Type B pancreatic cell (in vitro differentiated cells): ENCODE measurements around the gene HS3ST3A1. TPM values are rescaled to one million over a fixed set of nuclear protein-coding genes. Genes with fewer than 3 reads are reported as not detected.

Source experiments
- DNase-seq: peaks from one replicate; pipeline ENCODE4 v3.0.0; 2021; ENCODE audit warnings: mixed read lengths; ENCODE audit not compliant: unreplicated experiment; ENCODE audit errors: extremely low spot score
- H3K27ac Mint-ChIP-seq: 2 replicates; pipeline ENCODE4 v1.8.0; 2021; ENCODE audit warnings: mild to moderate bottlenecking, mixed read lengths
- H3K27me3 Mint-ChIP-seq: 2 replicates; pipeline ENCODE4 v1.8.0; 2021; ENCODE audit warnings: mixed read lengths
- H3K36me3 Mint-ChIP-seq: 2 replicates; pipeline ENCODE4 v1.8.0; 2021; ENCODE audit warnings: mixed read lengths
- H3K4me1 Mint-ChIP-seq: one replicate; pipeline ENCODE4 v1.8.0; 2021; ENCODE audit warnings: mixed read lengths; ENCODE audit not compliant: unreplicated experiment
- H3K4me3 Mint-ChIP-seq: 2 replicates; pipeline ENCODE4 v1.8.0; 2021; ENCODE audit warnings: mild to moderate bottlenecking, mixed read lengths
- H3K9me3 Mint-ChIP-seq: 2 replicates; pipeline ENCODE4 v1.8.0; 2021; ENCODE audit warnings: mixed read lengths
- total RNA-seq: library from RNA; stranded (reverse); gene quantifications from 2 replicates; pipeline ENCODE4 v1.2.1, GENCODE V29; 2021; ENCODE audit warnings: low replicate concordance
- TF ChIP-seq, protein P1 (sequence below): fragments of 200-600 bp; sonication (generic); conservative IDR thresholded peaks from 2 replicates; pipeline ENCODE4 v1.5.0; 2021; ENCODE audit warnings: antibody characterized with exemption, mild to moderate bottlenecking

Gene HS3ST3A1
- total RNA-seq, 1 donor from 2014 or later = 7.6 TPM

DNA sequence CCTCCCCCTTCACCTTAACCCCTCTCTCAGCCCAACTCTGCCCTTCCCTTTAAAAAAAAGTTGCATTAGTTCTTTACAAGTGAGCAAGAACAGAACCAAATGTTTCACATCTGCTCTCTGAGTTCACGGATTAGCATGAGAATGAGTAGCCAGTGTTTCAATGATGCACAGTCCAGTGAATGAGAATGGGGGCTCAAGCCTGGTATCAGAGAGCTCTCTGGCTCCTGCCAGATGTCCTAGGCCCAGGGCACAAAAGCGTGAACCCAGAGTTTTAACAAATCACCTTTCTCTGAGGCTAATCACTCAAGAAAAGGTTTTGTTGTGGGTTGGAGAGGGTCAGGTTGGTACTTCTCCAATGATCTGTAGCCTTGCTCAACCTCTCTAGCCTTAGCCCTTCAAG lies 41.5 kb upstream of the HS3ST3A1 start:
- DNase-seq = no peak
- peaks cover 12% of the 10 kb centered on the region for H3K27me3 Mint-ChIP-seq
- H3K4me3 Mint-ChIP-seq = no peak overlapping the region
- no peaks in the 10 kb centered on the region for H3K36me3 Mint-ChIP-seq
- no peaks in the 10 kb centered on the region for H3K9me3 Mint-ChIP-seq
- no peaks in the 10 kb centered on the region for H3K4me1 Mint-ChIP-seq
- TF ChIP-seq, protein P1, sequence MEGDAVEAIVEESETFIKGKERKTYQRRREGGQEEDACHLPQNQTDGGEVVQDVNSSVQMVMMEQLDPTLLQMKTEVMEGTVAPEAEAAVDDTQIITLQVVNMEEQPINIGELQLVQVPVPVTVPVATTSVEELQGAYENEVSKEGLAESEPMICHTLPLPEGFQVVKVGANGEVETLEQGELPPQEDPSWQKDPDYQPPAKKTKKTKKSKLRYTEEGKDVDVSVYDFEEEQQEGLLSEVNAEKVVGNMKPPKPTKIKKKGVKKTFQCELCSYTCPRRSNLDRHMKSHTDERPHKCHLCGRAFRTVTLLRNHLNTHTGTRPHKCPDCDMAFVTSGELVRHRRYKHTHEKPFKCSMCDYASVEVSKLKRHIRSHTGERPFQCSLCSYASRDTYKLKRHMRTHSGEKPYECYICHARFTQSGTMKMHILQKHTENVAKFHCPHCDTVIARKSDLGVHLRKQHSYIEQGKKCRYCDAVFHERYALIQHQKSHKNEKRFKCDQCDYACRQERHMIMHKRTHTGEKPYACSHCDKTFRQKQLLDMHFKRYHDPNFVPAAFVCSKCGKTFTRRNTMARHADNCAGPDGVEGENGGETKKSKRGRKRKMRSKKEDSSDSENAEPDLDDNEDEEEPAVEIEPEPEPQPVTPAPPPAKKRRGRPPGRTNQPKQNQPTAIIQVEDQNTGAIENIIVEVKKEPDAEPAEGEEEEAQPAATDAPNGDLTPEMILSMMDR = no peak
- no peak overlapping the region for H3K27ac Mint-ChIP-seq

DNA sequence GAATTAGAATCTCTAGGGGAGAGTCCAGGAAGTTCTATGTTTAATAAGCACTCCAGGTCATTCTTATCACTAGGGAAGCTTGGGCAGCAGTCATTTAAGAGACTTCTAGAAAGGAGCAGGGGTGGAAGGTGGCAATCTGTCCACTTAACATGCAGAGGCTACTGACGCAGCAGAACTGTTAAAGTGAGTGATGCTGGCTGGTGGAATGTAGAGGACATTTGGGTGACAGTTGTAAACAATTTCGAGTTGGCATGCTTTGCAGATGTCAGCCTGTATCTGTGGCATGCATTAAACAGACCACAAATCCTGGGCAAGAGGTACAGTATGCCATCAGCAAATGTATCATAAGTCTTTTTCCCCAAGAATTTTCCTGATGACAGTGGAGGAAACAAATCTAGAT lies 40.5 kb upstream of the HS3ST3A1 start:
- no peaks in the 10 kb centered on the region for H3K4me1 Mint-ChIP-seq
- no peak overlapping the region for H3K27ac Mint-ChIP-seq
- H3K4me3 Mint-ChIP-seq = no peak overlapping the region
- TF ChIP-seq, protein P1 = no peak
- peaks cover 12% of the 10 kb centered on the region for H3K27me3 Mint-ChIP-seq
- H3K9me3 Mint-ChIP-seq = no peaks in the 10 kb centered on the region
- no peak for DNase-seq
- no peaks in the 10 kb centered on the region for H3K36me3 Mint-ChIP-seq

DNA sequence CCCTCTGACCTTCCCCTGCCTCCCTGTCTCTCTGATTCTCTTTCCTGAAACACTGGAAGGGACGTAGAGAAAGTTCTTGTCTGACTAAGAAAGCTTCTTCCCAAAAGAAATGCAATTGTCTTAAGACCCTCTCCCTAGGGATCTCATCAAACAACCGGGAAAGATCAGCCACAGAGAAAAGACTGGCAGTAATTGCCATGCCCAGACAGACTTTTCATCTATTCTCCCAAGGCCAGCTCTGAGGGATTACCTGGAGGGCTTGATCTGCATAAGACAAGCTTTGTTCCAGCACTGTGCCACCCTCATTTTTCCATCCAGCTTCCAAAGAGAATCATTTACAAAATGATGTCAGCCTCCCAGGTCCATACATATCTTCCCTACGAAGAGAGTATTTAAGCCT lies 38.8 kb upstream of the HS3ST3A1 start:
- H3K36me3 Mint-ChIP-seq = no peaks in the 10 kb centered on the region
- no peaks in the 10 kb centered on the region for H3K4me1 Mint-ChIP-seq
- TF ChIP-seq, protein P1 = no peak
- peaks cover 8% of the 10 kb centered on the region for H3K27me3 Mint-ChIP-seq
- H3K27ac Mint-ChIP-seq = no peak overlapping the region
- no peak overlapping the region for H3K4me3 Mint-ChIP-seq
- DNase-seq = no peak
- no peaks in the 10 kb centered on the region for H3K9me3 Mint-ChIP-seq

DNA sequence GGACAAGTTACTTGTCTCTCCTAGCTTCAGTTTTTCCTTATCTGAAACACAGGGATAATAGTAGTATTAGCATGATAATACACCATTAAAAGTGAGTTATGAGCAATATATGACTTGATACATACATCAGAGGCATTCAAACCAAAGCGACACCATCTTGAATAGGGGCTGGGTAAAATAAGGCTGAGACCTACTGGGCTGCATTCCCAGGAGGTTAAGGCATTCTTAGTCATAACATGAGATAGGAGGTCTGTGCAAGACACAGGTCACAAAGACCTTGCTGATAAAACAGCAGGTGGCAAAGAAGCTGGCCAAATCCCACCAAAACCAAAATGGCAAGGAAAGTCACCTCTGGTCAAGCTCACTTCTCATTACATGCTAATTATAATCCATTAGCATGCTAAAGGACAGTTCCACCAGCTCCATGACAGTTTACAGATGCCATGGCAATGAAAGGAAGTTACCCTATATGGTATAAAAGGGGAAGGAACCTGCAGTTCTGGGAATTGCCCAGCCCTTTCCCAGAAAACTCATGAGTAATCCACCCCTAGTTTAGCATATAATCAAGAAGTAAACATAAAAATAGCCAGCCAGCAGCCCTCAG lies 37.2 kb upstream of the HS3ST3A1 start:
- no peak for DNase-seq
- TF ChIP-seq, protein P1 = no peak
- no peaks in the 10 kb centered on the region for H3K9me3 Mint-ChIP-seq
- H3K4me1 Mint-ChIP-seq = no peaks in the 10 kb centered on the region
- peaks cover 8% of the 10 kb centered on the region for H3K27me3 Mint-ChIP-seq
- no peak overlapping the region for H3K27ac Mint-ChIP-seq
- H3K36me3 Mint-ChIP-seq = no peaks in the 10 kb centered on the region
- H3K4me3 Mint-ChIP-seq = no peak overlapping the region

DNA sequence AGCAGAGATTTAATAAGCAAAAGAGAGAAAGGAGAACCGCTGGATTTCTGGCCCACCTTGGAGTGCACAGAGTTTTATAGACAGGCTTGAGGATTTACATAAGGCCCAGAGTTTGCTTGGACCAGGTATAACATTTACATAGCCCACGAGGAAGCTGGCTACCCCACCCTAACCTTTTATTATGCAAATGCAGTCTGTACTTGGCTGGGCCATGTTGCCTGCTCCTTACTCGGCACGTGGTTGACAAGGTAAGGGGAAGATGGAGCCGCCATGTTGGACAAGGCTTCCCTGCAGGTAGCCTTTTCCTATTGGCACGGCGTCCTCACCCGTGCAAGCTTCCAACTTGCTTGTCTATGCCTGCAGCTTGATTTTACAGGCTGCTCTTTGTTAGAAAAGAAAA lies 35.2 kb upstream of the HS3ST3A1 start:
- TF ChIP-seq, protein P1 = no peak
- Mint-ChIP-seq H3K27ac (no peak overlapping the region), H3K27me3 (peaks cover 6% of the 10 kb centered on the region), H3K4me1 (no peaks in the 10 kb centered on the region), H3K9me3 (no peaks in the 10 kb centered on the region), H3K36me3 (no peaks in the 10 kb centered on the region), H3K4me3 (no peak overlapping the region)
- no peak for DNase-seq

DNA sequence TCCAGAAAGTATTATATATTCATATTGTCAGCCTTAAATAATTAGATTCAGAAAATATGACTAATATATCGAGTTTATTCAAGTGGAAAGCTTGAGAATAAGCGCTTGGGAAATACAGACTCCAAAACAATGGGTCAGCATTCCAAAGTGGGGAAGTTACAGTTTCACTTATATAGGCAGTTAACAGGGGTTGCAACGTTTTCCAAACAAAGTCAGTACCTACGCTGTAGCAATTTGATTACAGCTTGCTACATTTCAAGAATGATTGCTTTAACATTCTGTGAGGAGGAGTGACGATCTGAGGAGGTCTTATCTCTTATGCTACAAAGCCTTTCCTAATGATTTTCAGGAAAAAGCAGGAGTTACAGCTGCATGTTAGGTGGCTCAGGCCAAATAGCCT lies 34.2 kb upstream of the HS3ST3A1 start:
- TF ChIP-seq, protein P1 = no peak
- H3K9me3 Mint-ChIP-seq = no peaks in the 10 kb centered on the region
- H3K27ac Mint-ChIP-seq = no peak overlapping the region
- DNase-seq = no peak
- no peak overlapping the region for H3K4me3 Mint-ChIP-seq
- no peaks in the 10 kb centered on the region for H3K4me1 Mint-ChIP-seq
- no peaks in the 10 kb centered on the region for H3K36me3 Mint-ChIP-seq
- peaks cover 3% of the 10 kb centered on the region for H3K27me3 Mint-ChIP-seq
